ENCODE measurements around the gene KIRREL3.

DNA sequence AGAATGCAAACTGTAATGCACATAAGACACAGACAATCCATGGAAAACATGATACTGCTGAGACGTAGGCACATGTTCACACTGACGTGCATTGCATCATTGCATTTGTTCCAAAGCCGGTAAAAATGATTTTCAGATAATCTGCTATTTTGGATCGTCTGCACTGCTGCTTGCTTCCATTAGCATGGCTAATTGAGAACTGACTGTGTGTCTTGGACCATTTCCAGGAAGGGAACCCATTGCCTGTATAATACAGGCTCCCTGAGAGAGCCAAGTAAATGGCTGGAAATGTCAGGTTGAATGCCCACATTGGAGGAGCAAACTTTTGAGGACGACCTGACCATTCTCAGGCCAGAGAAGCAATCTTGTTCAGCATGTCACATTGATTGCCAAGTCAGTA, 340.2 kb downstream of the KIRREL3 start:
- no peak for TF ChIP-seq CTCF (IDR thresholded peaks at IDR 0.05; ENCODE audit: insufficient read depth, low read length)
- TF ChIP-seq GABPA (IDR thresholded peaks at IDR 0.05; ENCODE audit: low read depth), result no peak
- TF ChIP-seq SPI1 (IDR thresholded peaks at IDR 0.05; ENCODE audit: borderline replicate concordance, low read depth), result no peak
- no peak for TF ChIP-seq REST (IDR thresholded peaks at IDR 0.05; ENCODE audit: insufficient replicate concordance, low read depth)
- TF ChIP-seq POLR2AphosphoS5 (IDR thresholded peaks at IDR 0.05; ENCODE audit: low read depth), result no peak

Data from HL-60 (cell line).